Measurements from ENCODE around the gene EIF1AX.

GRCh38 chrX:20091499-20091898, 50.1 kb downstream of the EIF1AX start:
- no peak for TF ChIP-seq CTCF (IDR thresholded peaks at IDR 0.05)
- no peak for TF ChIP-seq POLR2A (IDR thresholded peaks at IDR 0.05)

Data from esophagus squamous epithelium (tissue), 4 donors.